Stomach (tissue), 4 donors: ENCODE data around the gene PSMB2.

Experiments
- CTCF ChIP-seq, 7 experiments: fragments of 450-650 bp in 4 of 7; fragments of 200-600 bp in 3 of 7; sonication (generic) in 3 of 7; IDR thresholded peaks; one replicate each; pipeline ENCODE4 v1.5.1; 2016 to 2019; ENCODE audit warnings: antibody characterized with exemption in 7 of 7, control low read depth in 2 of 7, mild to moderate bottlenecking in 1 of 7
- EP300 ChIP-seq: sonication (generic); formaldehyde crosslinking; IDR thresholded peaks from one replicate; pipeline ENCODE4 v1.6.1; 2017; ENCODE audit warnings: antibody characterized with exemption
- POLR2A ChIP-seq, 4 donors: fragments of 450-650 bp; IDR thresholded peaks; one replicate each; pipeline ENCODE4 v1.6.1; 2016; ENCODE audit warnings: antibody characterized with exemption in 4 of 4, control low read depth in 2 of 4, mild to moderate bottlenecking in 1 of 4, moderate library complexity in 1 of 4
- POLR2AphosphoS5 ChIP-seq, 3 donors: sonication (generic); formaldehyde crosslinking; IDR thresholded peaks; one replicate each; pipeline ENCODE4 v1.6.1; 2016; ENCODE audit warnings: antibody characterized with exemption in 3 of 3

- TF ChIP-seq CTCF (IDR thresholded peaks at IDR 0.05): no peak
- no peak for TF ChIP-seq POLR2A (IDR thresholded peaks at IDR 0.05)
- no peak for TF ChIP-seq EP300
- no peak for TF ChIP-seq POLR2AphosphoS5 (IDR thresholded peaks at IDR 0.05)
These were observed 720 bp downstream of the PSMB2 start for GRCh38 chr1:35640380-35641232.
